H1 (cell line): ENCODE data around the gene MAP3K3. TPM values are rescaled to one million over a fixed set of nuclear protein-coding genes. Genes with fewer than 3 reads are reported as not detected.

Experiments used
- CTCF ChIA-PET: fragments of 300-600 bp; sonication (Branson Sonifier 250); formaldehyde crosslinking; loops from one replicate; lab custom pipeline; 2021; ENCODE audit not compliant: partially characterized antibody; lab: Charles Lee
- POLR2A ChIA-PET: fragments of 300-600 bp; sonication (Branson Sonifier 250); formaldehyde crosslinking; loops from one replicate; lab custom pipeline; 2021; ENCODE audit warnings: inconsistent platforms; ENCODE audit not compliant: partially characterized antibody; lab: Charles Lee
- DNase-seq, 2 experiments: peaks; one replicate each; pipeline versions ENCODE4 v3.0.0 to v3.0.0-alpha.2; 2010 to 2022; ENCODE audit warnings: low spot score in 2 of 2, low read depth in 1 of 2, mixed read lengths in 1 of 2
- FAIRE-seq: peaks from 2 replicates; lab custom pipeline; 2011; peaks lifted over from hg19 to GRCh38; lab: Jason Lieb, UNC
- H2AFZ ChIP-seq: 2 replicates; pipeline ENCODE4 v1.8.1; 2012; ENCODE audit warnings: low read length, inconsistent platforms
- H2AK5ac ChIP-seq: 2 replicates; pipeline ENCODE4 v1.6.1; 2013; ENCODE audit warnings: low read depth, low read length
- H2BK120ac ChIP-seq: replicated peaks from 2 replicates; pipeline ENCODE3; 2013; ENCODE audit warnings: low read depth, low read length, inconsistent platforms
- H2BK12ac ChIP-seq: 2 replicates; pipeline ENCODE4 v1.6.1; 2013; ENCODE audit warnings: low read depth, low read length
- H2BK15ac ChIP-seq: 2 replicates; pipeline ENCODE4 v1.6.1; 2013; ENCODE audit warnings: low read length
- H2BK20ac ChIP-seq: 2 replicates; pipeline ENCODE4 v1.6.1; 2013; ENCODE audit warnings: low read length
- H2BK5ac ChIP-seq: 2 replicates; pipeline ENCODE4 v1.6.1; 2013; ENCODE audit warnings: low read depth, low read length
- H3K14ac ChIP-seq: 2 replicates; pipeline ENCODE4 v1.6.1; 2013; ENCODE audit warnings: inconsistent platforms; ENCODE audit not compliant: insufficient read length
- H3K18ac ChIP-seq: 2 replicates; pipeline ENCODE4 v1.6.1; 2013; ENCODE audit warnings: low read length; ENCODE audit errors: extremely low read depth
- H3K23ac ChIP-seq: 2 replicates; pipeline ENCODE4 v1.6.1; 2013; ENCODE audit warnings: inconsistent platforms; ENCODE audit not compliant: insufficient read length
- H3K23me2 ChIP-seq: 2 replicates; pipeline ENCODE4 v1.6.1; 2013; ENCODE audit warnings: low read depth, low read length
- H3K27ac ChIP-seq: 2 replicates; pipeline ENCODE4 v1.6.1; 2011; ENCODE audit warnings: low read depth, low read length, inconsistent platforms
- H3K27me3 ChIP-seq, 4 experiments: replicated peaks in 1 of 4; 1 replicate in 1 of 4; 2 replicates in 3 of 4; pipeline versions ENCODE4 v1.6.1 to v1.8.1; 2011 to 2013; ENCODE audit warnings: low read length in 3 of 4, mild to moderate bottlenecking in 3 of 4, inconsistent platforms in 2 of 4, mixed read lengths in 2 of 4, moderate library complexity in 1 of 4; ENCODE audit not compliant: control insufficient read depth in 3 of 4, insufficient read depth in 3 of 4; ENCODE audit errors: extremely low read depth in 1 of 4
- H3K36me3 ChIP-seq, 4 experiments: 2 replicates each; pipeline versions ENCODE4 v1.6.1 to v1.8.1; 2011 to 2013; ENCODE audit warnings: mild to moderate bottlenecking in 4 of 4, low read length in 3 of 4, moderate library complexity in 2 of 4, control low read depth in 1 of 4, inconsistent platforms in 1 of 4; ENCODE audit not compliant: insufficient read depth in 4 of 4, control insufficient read depth in 2 of 4
- H3K4ac ChIP-seq: replicated peaks from 2 replicates; pipeline ENCODE3; 2013; ENCODE audit warnings: low read length, low read depth, mixed read lengths, inconsistent platforms; ENCODE audit not compliant: insufficient read length
- H3K4me1 ChIP-seq, 4 experiments: replicated peaks in 1 of 4; 1 replicate in 1 of 4; 2 replicates in 3 of 4; pipeline versions ENCODE4 v1.6.1 to v1.8.1; 2011 to 2013; ENCODE audit warnings: low read length in 3 of 4, inconsistent platforms in 2 of 4, mixed read lengths in 1 of 4; ENCODE audit not compliant: insufficient read depth in 4 of 4, control insufficient read depth in 3 of 4
- H3K4me2 ChIP-seq, 2 experiments: 2 replicates each; pipeline versions ENCODE4 v1.6.1 to v1.8.1; 2011 to 2013; ENCODE audit warnings: low read depth in 2 of 2, low read length in 2 of 2, control low read depth in 1 of 2, inconsistent platforms in 1 of 2, mild to moderate bottlenecking in 1 of 2; ENCODE audit not compliant: insufficient read depth in 1 of 2
- H3K4me3 ChIP-seq, 4 experiments: fragments of 200-600, 300-600 bp in 1 of 4; sonication (generic), shearing (Covaris generic), sonication (Bioruptor Twin) in 1 of 4; 2 replicates each; pipeline versions ENCODE4 v1.5.1 to v1.8.1; 2011 to 2016; ENCODE audit warnings: low read length in 4 of 4, low read depth in 3 of 4, control low read depth in 2 of 4, inconsistent platforms in 2 of 4, mild to moderate bottlenecking in 2 of 4, mixed read lengths in 1 of 4, moderate library complexity in 1 of 4; ENCODE audit not compliant: insufficient read depth in 2 of 4; ENCODE audit errors: extremely low read depth in 1 of 4
- H3K56ac ChIP-seq: replicated peaks from 2 replicates; pipeline ENCODE3; 2013; ENCODE audit warnings: low read depth, mild to moderate bottlenecking, mixed read lengths, low read length, inconsistent platforms; ENCODE audit not compliant: insufficient read length
- H3K79me1 ChIP-seq: 2 replicates; pipeline ENCODE4 v1.6.1; 2013; ENCODE audit warnings: low read depth, low read length, control low read depth
- H3K79me2 ChIP-seq, 2 experiments: 2 replicates each; pipeline versions ENCODE4 v1.6.1 to v1.8.1; 2012 to 2013; ENCODE audit warnings: low read length in 2 of 2, mild to moderate bottlenecking in 2 of 2, inconsistent platforms in 1 of 2; ENCODE audit not compliant: insufficient read depth in 2 of 2, control insufficient read depth in 1 of 2
- H3K9ac ChIP-seq, 4 experiments: replicated peaks in 1 of 4; 1 replicate in 1 of 4; 2 replicates in 3 of 4; pipeline versions ENCODE4 v1.6.1 to v1.8.1; 2011 to 2013; ENCODE audit warnings: low read depth in 3 of 4, low read length in 3 of 4, control low read depth in 2 of 4, mild to moderate bottlenecking in 2 of 4, moderate library complexity in 2 of 4, inconsistent platforms in 1 of 4; ENCODE audit errors: extremely low read depth in 1 of 4
- H3K9me3 ChIP-seq, 2 experiments: 2 replicates each; pipeline versions ENCODE4 v1.6.1 to v1.8.1; 2012 to 2013; ENCODE audit warnings: mild to moderate bottlenecking in 2 of 2, moderate library complexity in 2 of 2, control low read depth in 1 of 2, inconsistent platforms in 1 of 2, low read depth in 1 of 2, low read length in 1 of 2, mixed read lengths in 1 of 2; ENCODE audit not compliant: insufficient read depth in 2 of 2
- H4K20me1 ChIP-seq, 2 experiments: replicated peaks in 1 of 2; 2 replicates each; pipeline versions ENCODE3 to v1.8.1; 2011 to 2013; ENCODE audit warnings: inconsistent platforms in 2 of 2, low read length in 2 of 2, mild to moderate bottlenecking in 1 of 2; ENCODE audit not compliant: insufficient read depth in 2 of 2, control insufficient read depth in 1 of 2
- H4K5ac ChIP-seq: 2 replicates; pipeline ENCODE4 v1.6.1; 2013; ENCODE audit warnings: low read length, low read depth, mixed read lengths, inconsistent platforms; ENCODE audit not compliant: insufficient read length
- H4K8ac ChIP-seq: 2 replicates; pipeline ENCODE4 v1.8.0; 2013; ENCODE audit warnings: mild to moderate bottlenecking, moderate library complexity, low read length, inconsistent platforms; ENCODE audit not compliant: insufficient read depth; ENCODE audit errors: extremely low read depth
- H4K91ac ChIP-seq: replicated peaks from 2 replicates; pipeline ENCODE3; 2013; ENCODE audit warnings: low read length, mixed read lengths, inconsistent platforms; ENCODE audit not compliant: insufficient read length
- ATF3 ChIP-seq: IDR thresholded peaks from 2 replicates; pipeline ENCODE4 v1.6.1; 2011; ENCODE audit warnings: low read depth, mild to moderate bottlenecking, low read length; ENCODE audit not compliant: insufficient read depth
- CEBPB ChIP-seq: IDR thresholded peaks from 2 replicates; pipeline ENCODE4 v1.6.1; 2012; ENCODE audit warnings: low read depth, low read length
- EGR1 ChIP-seq: IDR thresholded peaks from 2 replicates; pipeline ENCODE4 v1.6.1; 2011; ENCODE audit warnings: low read depth, low read length, borderline replicate concordance
- EZH2 ChIP-seq: fragments of 200-600 bp; sonication (generic); IDR thresholded peaks from 2 replicates; pipeline ENCODE4 v1.7.1; 2012; ENCODE audit warnings: low read depth, mild to moderate bottlenecking, moderate library complexity, low read length, inconsistent platforms; ENCODE audit not compliant: severe bottlenecking
- GTF2F1 ChIP-seq: IDR thresholded peaks from 2 replicates; pipeline ENCODE4 v1.6.1; 2012; ENCODE audit warnings: low read depth, low read length, improper control_type of control experiment, borderline replicate concordance
- HDAC2 ChIP-seq, 2 experiments: fragments of 300-600 bp in 1 of 2; sonication (generic) in 1 of 2; IDR thresholded peaks; 2 replicates each; pipeline ENCODE4 v1.6.1; 2011 to 2012; ENCODE audit warnings: low read depth in 2 of 2, low read length in 2 of 2, mild to moderate bottlenecking in 2 of 2, moderate library complexity in 2 of 2, borderline replicate concordance in 1 of 2, inconsistent platforms in 1 of 2
- KDM4A ChIP-seq: IDR thresholded peaks from one replicate; pipeline ENCODE4 v1.7.1; 2012; ENCODE audit warnings: low read depth, mild to moderate bottlenecking, moderate library complexity, low read length, inconsistent platforms; ENCODE audit not compliant: severe bottlenecking
- KDM5A ChIP-seq: fragments of 200-600 bp; IDR thresholded peaks from 2 replicates; pipeline ENCODE4 v1.7.1; 2012; ENCODE audit warnings: mild to moderate bottlenecking, low read length, inconsistent platforms, mixed read lengths
- RBBP5 ChIP-seq: IDR thresholded peaks from 2 replicates; pipeline ENCODE4 v1.7.1; 2012; ENCODE audit warnings: low read depth, mild to moderate bottlenecking, inconsistent platforms, low read length, moderate library complexity, borderline replicate concordance
- SIN3A ChIP-seq, 2 experiments: IDR thresholded peaks in 1 of 2; conservative IDR thresholded peaks in 1 of 2; 2 replicates each; pipeline ENCODE4 v1.6.1; 2011 to 2012; ENCODE audit warnings: low read length in 2 of 2, improper control_type of control experiment in 1 of 2, low read depth in 1 of 2, mild to moderate bottlenecking in 1 of 2
- SRF ChIP-seq: IDR thresholded peaks from 2 replicates; pipeline ENCODE4 v1.6.1; 2011; ENCODE audit warnings: mild to moderate bottlenecking, low read depth, low read length, moderate library complexity
- TCF12 ChIP-seq: IDR thresholded peaks from 2 replicates; pipeline ENCODE4 v1.6.1; 2011; ENCODE audit warnings: low read depth, mild to moderate bottlenecking, low read length
- ZNF274 ChIP-seq: IDR thresholded peaks from 2 replicates; pipeline ENCODE4 v1.7.0; 2012; ENCODE audit warnings: low read length, borderline replicate concordance; ENCODE audit errors: extremely low read depth
- WGBS, 2 experiments: shearing (Covaris generic) in 1 of 2; methylation state at CpG; one replicate each; pipeline versions ENCODE4 v1.1.6 to v1.1.7; 2013 to 2015; ENCODE audit warnings: low lambda C conversion rate in 2 of 2, mixed read lengths in 2 of 2, inconsistent platforms in 1 of 2, low coverage in 1 of 2, missing lambda C conversion rate in 1 of 2; ENCODE audit not compliant: insufficient replicate concordance in 2 of 2, insufficient coverage in 1 of 2, insufficient read length in 1 of 2; ENCODE audit errors: extremely low coverage in 1 of 2, missing lambda C conversion rate in 1 of 2; 5-methylcytosine and 5-hydroxymethylcytosine counted together
- polyA plus RNA-seq, 7 experiments: library from polyadenylated mRNA; depleted of rRNA in 3 of 7; stranded (reverse) in 5 of 7; unstranded in 2 of 7; fragments of >200 nt in 5 of 7; fragments of 200-250 nt in 2 of 7; gene quantifications; 1 replicate in 5 of 7; 2 replicates in 1 of 7; 4 replicates in 1 of 7; pipeline versions ENCODE4 v1.2.1 to v1.2.3, GENCODE V29; 2011 to 2013; ENCODE audit warnings: missing spikeins in 2 of 7, mixed read lengths in 2 of 7
- total RNA-seq: library from RNA; stranded (reverse); fragmentation: NEBNext Ultra II Directional; extraction: Animal tissue kit (Norgen Biotek cat#: 25700); gene quantifications from 2 replicates; pipeline ENCODE4 v1.2.1, GENCODE V29; 2021

Gene MAP3K3
- total and polyA plus RNA-seq, 2 of the 8 experiments (the other 6 are each of a cell fraction or from before 2014, with no cell fraction given): 10.3 to 21.0 TPM

- Histone ChIP-seq H3K18ac (no peak overlapping the region), H4K5ac (no peak overlapping the region), H3K4me1 (peaks cover 0 to 9% (median 1%) of the 10 kb centered on the region in 4 experiments; a peak in 1 of 7 replicates), H3K9ac (no peak overlapping the region), H3K36me3 (peaks cover 0 to 8% (median 4%) of the 10 kb centered on the region in 4 experiments; a peak in 5 of 8 replicates), H4K20me1 (no peaks in the 10 kb centered on the region), H3K79me2 (no peaks in the 10 kb centered on the region), H3K14ac (no peak overlapping the region), H3K27ac (no peak overlapping the region), H2AK5ac (no peak overlapping the region), H2BK5ac (no peak overlapping the region), H3K4me3 (no peak overlapping the region), H3K9me3 (no peaks in the 10 kb centered on the region), H2BK15ac (no peak overlapping the region), H3K4me2 (no peak overlapping the region), H3K23ac (no peak overlapping the region), H3K23me2 (no peaks in the 10 kb centered on the region), H3K4ac (no peak overlapping the region), H2BK20ac (no peak overlapping the region), H3K27me3 (no peaks in the 10 kb centered on the region), H3K79me1 (no peaks in the 10 kb centered on the region; the same call in 1 of the 2 replicates), H4K8ac (no peak overlapping the region), H2AFZ (no peak overlapping the region), H3K56ac (no peak overlapping the region), H2BK12ac (no peak overlapping the region), H4K91ac (no peak overlapping the region), H2BK120ac (no peak overlapping the region)
- ChIA-PET CTCF (no interaction called here), POLR2A (no interaction called here)
- DNase-seq: no peak
- no peak for FAIRE-seq
- TF ChIP-seq HDAC2 (IDR thresholded peaks at IDR 0.05; ENCODE audit: borderline replicate concordance in 1 of 2, low read depth in 2 of 2, low read length in 2 of 2) (no peak), GTF2F1 (no peak), RBBP5 (no peak), EZH2 (no peak), TCF12 (no peak), KDM5A (no peak), EGR1 (no peak), SIN3A (conservative IDR thresholded peaks at IDR 0.05 in 1 of 2, IDR thresholded peaks at IDR 0.05 in 1 of 2; ENCODE audit: low read depth in 1 of 2, low read length in 2 of 2) (no peak), ATF3 (no peak), CEBPB (no peak), SRF (no peak), KDM4A (no peak), ZNF274 (no peak)
- WGBS, 2 experiments: 89% methylated on average over 3 of the region's 3 CpGs; no CpG with 5 or more reads in 1 of the 2 experiments
Measured at GRCh38 chr17:63652106-63652505, 29.9 kb downstream of the MAP3K3 start.
